ENCODE measurements around the gene KAT6B. TPM values are rescaled to one million over a fixed set of nuclear protein-coding genes. Genes with fewer than 3 reads are reported as not detected.
"Not testable (repeated sequence)": the region's sequence is repeated elsewhere in the genome, so short reads cannot be mapped to it uniquely, and the experiment has no call there.

KAT6B gene
- total and polyA plus RNA-seq, 4 donors: 8.5 to 47.5 (median 21.4) TPM

DNA sequence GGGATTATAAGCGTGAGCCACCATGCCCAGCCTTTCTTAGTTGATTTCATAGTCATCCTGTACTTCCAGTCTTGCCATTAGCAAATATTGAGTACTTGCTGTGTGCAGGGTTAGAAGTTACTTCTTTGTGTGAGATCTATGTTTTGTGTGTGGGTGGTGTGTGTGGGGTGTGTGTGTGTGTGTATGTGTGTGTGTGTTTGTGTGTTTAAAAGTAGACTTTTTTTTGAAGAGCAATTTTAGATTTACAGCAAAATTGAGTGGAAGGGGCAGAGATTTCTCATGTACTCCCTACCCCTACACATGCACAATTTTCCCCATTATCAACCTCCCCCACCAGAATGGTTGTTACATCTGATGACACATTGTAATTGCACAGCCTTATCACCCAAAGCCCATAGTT, 48.2 kb downstream of the KAT6B start:
- Histone ChIP-seq H3K4me3 (ENCODE audit: low read length in 2 of 2) (no peak overlapping the region), H3K36me3 (ENCODE audit: control insufficient read depth in 1 of 2, insufficient read depth in 2 of 2, low read length in 1 of 2) (no peaks in the 10 kb centered on the region), H3K27me3 (ENCODE audit: control insufficient read depth in 1 of 2, insufficient read depth in 2 of 2, low read length in 1 of 2) (no peaks in the 10 kb centered on the region), H3K9me3 (ENCODE audit: control insufficient read depth, low read length) (no peaks in the 10 kb centered on the region), H3K27ac (ENCODE audit: low read depth in 1 of 2, low read length in 2 of 2) (no peak overlapping the region), H3K4me1 (ENCODE audit: control insufficient read depth in 1 of 2, insufficient read depth in 2 of 2, low read length in 2 of 2) (peaks cover 2% of the 10 kb centered on the region in 2 donors)
- no peak for ATAC-seq (ENCODE audit: low FRiP score)
- WGBS, 2 donors: 90 to 96% methylated on average over 1 of the region's 1 CpG
- intact Hi-C loops (cut with DNase I): no loop called here
- DNase-seq: no peak

DNA sequence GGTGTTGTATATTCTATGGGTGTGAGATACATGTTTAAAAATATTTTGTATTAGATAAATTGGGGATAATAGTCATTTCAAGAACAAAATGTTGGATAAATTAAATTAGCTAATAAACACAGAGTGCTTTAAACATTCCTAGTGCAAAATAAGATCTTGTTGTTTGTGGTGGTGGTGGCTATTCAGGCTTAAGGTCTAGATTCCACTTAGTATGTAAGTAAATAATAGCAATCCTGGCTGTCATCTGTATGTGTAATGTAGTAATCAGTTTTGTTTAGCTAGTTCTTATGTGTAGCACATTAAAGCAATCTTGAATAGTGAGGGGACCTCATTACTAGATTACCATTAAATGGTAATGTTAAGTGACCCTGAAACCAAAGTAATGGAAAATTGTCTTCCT, 48.7 kb downstream of the KAT6B start:
- Histone ChIP-seq H3K27ac (ENCODE audit: low read depth in 1 of 2, low read length in 2 of 2) (no peak overlapping the region), H3K27me3 (ENCODE audit: control insufficient read depth in 1 of 2, insufficient read depth in 2 of 2, low read length in 1 of 2) (no peaks in the 10 kb centered on the region), H3K9me3 (ENCODE audit: control insufficient read depth, low read length) (no peaks in the 10 kb centered on the region), H3K36me3 (ENCODE audit: control insufficient read depth in 1 of 2, insufficient read depth in 2 of 2, low read length in 1 of 2) (no peaks in the 10 kb centered on the region), H3K4me1 (ENCODE audit: control insufficient read depth in 1 of 2, insufficient read depth in 2 of 2, low read length in 2 of 2) (peaks cover 2% of the 10 kb centered on the region in 2 donors), H3K4me3 (ENCODE audit: low read length in 2 of 2) (no peak overlapping the region)
- intact Hi-C loops (cut with DNase I): no loop called here
- ATAC-seq (ENCODE audit: low FRiP score): no peak
- no peak for DNase-seq

DNA sequence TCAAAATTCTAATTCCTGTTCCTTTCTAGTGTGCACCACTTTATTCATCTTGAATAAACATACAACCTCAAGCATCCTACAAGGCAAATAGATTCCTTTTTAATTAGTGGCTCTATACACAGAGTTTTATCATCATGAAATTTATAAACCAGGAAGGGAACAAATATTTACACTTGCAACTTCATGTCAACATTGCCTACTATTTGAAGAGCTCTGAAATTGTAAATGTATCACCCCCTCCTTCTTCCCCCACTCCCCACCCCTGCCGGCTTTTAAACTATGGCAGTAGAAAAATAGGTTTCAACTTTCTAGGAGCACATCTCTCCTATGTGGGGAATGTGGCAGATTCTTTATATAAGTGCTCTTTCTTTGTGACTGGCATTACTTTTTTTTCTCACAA, 49.6 kb downstream of the KAT6B start:
- ATAC-seq (ENCODE audit: low FRiP score) (no peak), DNase-seq (no peak)
- Histone ChIP-seq H3K36me3 (ENCODE audit: control insufficient read depth in 1 of 2, insufficient read depth in 2 of 2, low read length in 1 of 2) (no peaks in the 10 kb centered on the region), H3K27ac (ENCODE audit: low read depth in 1 of 2, low read length in 2 of 2) (no peak overlapping the region), H3K27me3 (ENCODE audit: control insufficient read depth in 1 of 2, insufficient read depth in 2 of 2, low read length in 1 of 2) (no peaks in the 10 kb centered on the region), H3K4me1 (ENCODE audit: control insufficient read depth in 1 of 2, insufficient read depth in 2 of 2, low read length in 2 of 2) (peaks cover 2% of the 10 kb centered on the region in 2 donors), H3K4me3 (ENCODE audit: low read length in 2 of 2) (no peak overlapping the region), H3K9me3 (ENCODE audit: control insufficient read depth, low read length) (no peaks in the 10 kb centered on the region)
- WGBS, 2 donors: 70 to 79% methylated on average over 1 of the region's 1 CpG
- intact Hi-C loops (cut with DNase I): no loop called here

DNA sequence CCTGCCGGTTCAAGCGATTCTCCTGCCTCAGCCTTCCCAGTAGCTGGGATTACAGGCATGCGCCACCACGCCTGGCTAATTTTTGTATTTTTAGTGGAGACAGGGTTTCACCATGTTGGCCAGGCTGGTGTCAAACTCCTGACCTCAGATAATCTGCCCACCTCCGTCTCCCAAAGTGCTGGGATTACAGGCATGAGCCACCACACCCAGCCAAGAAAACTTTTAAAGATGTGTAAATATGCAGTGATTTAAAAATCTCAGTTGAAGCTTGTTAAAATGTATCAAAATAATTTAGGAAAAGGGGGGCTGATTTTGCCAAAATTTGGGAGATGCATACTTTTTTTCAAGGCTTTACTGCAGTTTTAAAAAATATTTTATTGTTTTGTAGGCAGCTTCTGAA, 50.7 kb downstream of the KAT6B start:
- H3K27ac ChIP-seq (ENCODE audit: low read depth in 1 of 2, low read length in 2 of 2); H3K27me3 ChIP-seq (ENCODE audit: control insufficient read depth in 1 of 2, insufficient read depth in 2 of 2, low read length in 1 of 2); intact Hi-C loops (cut with DNase I); H3K9me3 ChIP-seq (ENCODE audit: control insufficient read depth, low read length); DNase-seq; H3K4me3 ChIP-seq (ENCODE audit: low read length in 2 of 2); ATAC-seq (ENCODE audit: low FRiP score); H3K36me3 ChIP-seq (ENCODE audit: control insufficient read depth in 1 of 2, insufficient read depth in 2 of 2, low read length in 1 of 2); H3K4me1 ChIP-seq (ENCODE audit: control insufficient read depth in 1 of 2, insufficient read depth in 2 of 2, low read length in 2 of 2): not testable (repeated sequence)
- WGBS, 2 donors: 89 to 90% methylated on average over 5 of the region's 5 CpGs

DNA sequence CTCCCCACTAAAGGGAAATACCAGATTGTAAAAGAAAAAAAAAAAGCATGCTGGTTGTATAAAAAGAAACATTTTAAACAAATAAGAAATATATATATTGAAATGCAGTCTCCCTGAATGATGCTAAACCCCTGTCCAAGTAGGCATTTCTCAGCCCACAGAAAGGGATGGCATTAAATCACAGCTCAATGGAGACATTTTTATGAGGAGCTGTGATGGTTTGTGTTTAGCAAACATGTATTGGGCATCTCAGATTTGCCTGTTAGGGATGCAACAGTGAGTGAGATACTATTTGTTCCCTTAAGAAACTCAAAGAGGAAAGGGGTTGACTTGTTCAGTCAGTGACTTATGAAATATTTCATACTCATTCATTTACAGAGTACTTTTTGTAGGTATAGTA, 51.5 kb downstream of the KAT6B start:
- peaks cover 2% of the 10 kb centered on the region in 2 donors for H3K4me1 ChIP-seq (ENCODE audit: control insufficient read depth in 1 of 2, insufficient read depth in 2 of 2, low read length in 2 of 2)
- intact Hi-C loops (cut with DNase I): no loop called here
- H3K4me3 ChIP-seq (ENCODE audit: low read length in 2 of 2): no peak overlapping the region
- DNase-seq (no peak), ATAC-seq (ENCODE audit: low FRiP score) (no peak)
- no peaks in the 10 kb centered on the region for H3K9me3 ChIP-seq (ENCODE audit: control insufficient read depth, low read length)
- no peaks in the 10 kb centered on the region for H3K27me3 ChIP-seq (ENCODE audit: control insufficient read depth in 1 of 2, insufficient read depth in 2 of 2, low read length in 1 of 2)
- no peak overlapping the region for H3K27ac ChIP-seq (ENCODE audit: low read depth in 1 of 2, low read length in 2 of 2)
- H3K36me3 ChIP-seq (ENCODE audit: control insufficient read depth in 1 of 2, insufficient read depth in 2 of 2, low read length in 1 of 2): no peaks in the 10 kb centered on the region

DNA sequence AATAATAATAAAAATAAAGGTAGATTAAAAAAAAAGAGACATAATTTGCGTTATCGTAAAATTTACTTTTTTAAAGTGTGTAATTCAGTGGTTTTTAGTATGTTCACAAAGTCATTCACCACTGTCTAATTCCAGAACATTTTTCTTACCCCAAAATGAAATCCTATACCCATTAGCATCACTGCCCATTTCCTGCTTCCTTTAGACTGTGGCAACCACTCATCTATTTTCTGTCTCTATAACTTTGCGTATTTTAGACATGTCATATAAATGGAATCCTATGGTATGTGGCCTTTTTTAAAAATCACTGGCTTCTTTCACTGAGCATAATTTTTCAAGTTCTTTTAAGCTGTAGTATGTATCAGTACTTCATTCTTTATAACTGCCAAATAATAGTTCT, 53.6 kb downstream of the KAT6B start:
- no peak for DNase-seq
- 96 to 97% methylated on average over 3 of the region's 3 CpGs for WGBS, 2 donors
- Histone ChIP-seq H3K27ac (ENCODE audit: low read depth in 1 of 2, low read length in 2 of 2) (no peak overlapping the region), H3K9me3 (ENCODE audit: control insufficient read depth, low read length) (no peaks in the 10 kb centered on the region), H3K4me1 (ENCODE audit: control insufficient read depth in 1 of 2, insufficient read depth in 2 of 2, low read length in 2 of 2) (peaks cover 0 to 5% of the 10 kb centered on the region in 2 donors), H3K4me3 (ENCODE audit: low read length in 2 of 2) (no peak overlapping the region), H3K36me3 (ENCODE audit: control insufficient read depth in 1 of 2, insufficient read depth in 2 of 2, low read length in 1 of 2) (no peaks in the 10 kb centered on the region), H3K27me3 (ENCODE audit: control insufficient read depth in 1 of 2, insufficient read depth in 2 of 2, low read length in 1 of 2) (no peaks in the 10 kb centered on the region)
- intact Hi-C loops (cut with DNase I): no loop called here
- no peak for ATAC-seq (ENCODE audit: low FRiP score)

DNA sequence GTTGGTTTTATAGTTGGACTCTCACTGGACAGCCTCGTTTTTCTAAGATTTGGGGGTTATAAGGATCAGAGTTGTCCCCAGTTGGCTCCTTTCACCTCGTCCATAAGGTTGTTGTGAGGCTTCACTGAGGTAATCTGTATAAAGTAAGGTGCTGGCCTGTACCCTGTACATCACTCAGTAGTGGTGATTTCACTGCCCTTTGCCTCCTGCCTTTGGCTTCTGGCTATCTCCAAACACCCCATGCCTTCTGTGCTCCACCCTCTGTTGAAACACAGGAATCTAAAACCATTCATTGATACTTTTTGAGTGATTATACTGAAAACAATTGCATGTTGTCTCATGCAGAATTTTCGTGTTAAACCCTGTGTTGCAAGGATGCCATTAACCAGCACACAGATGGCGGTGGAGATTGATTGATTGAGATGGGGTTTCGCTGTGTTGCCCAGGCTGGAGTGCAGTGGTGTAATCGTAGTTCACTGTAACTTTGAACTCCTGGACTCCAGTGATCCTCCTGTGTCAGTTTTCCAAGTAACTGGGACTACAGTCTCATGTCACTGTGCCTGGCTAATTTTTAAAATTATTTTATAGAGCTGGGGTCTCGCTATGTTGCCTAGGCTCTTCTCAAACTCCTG, 55.0 kb downstream of the KAT6B start:
- H3K4me1 ChIP-seq (ENCODE audit: control insufficient read depth in 1 of 2, insufficient read depth in 2 of 2, low read length in 2 of 2): peaks cover 0 to 3% of the 10 kb centered on the region in 2 donors
- H3K9me3 ChIP-seq (ENCODE audit: control insufficient read depth, low read length): no peaks in the 10 kb centered on the region
- no peaks in the 10 kb centered on the region for H3K27me3 ChIP-seq (ENCODE audit: control insufficient read depth in 1 of 2, insufficient read depth in 2 of 2, low read length in 1 of 2)
- no peaks in the 10 kb centered on the region for H3K36me3 ChIP-seq (ENCODE audit: control insufficient read depth in 1 of 2, insufficient read depth in 2 of 2, low read length in 1 of 2)
- no peak overlapping the region for H3K27ac ChIP-seq (ENCODE audit: low read depth in 1 of 2, low read length in 2 of 2)
- DNase-seq (no peak), ATAC-seq (ENCODE audit: low FRiP score) (no peak)
- WGBS, 2 donors: 89 to 94% methylated on average over 7 of the region's 7 CpGs
- no peak overlapping the region for H3K4me3 ChIP-seq (ENCODE audit: low read length in 2 of 2)
- intact Hi-C loops (cut with DNase I): no loop called here

DNA sequence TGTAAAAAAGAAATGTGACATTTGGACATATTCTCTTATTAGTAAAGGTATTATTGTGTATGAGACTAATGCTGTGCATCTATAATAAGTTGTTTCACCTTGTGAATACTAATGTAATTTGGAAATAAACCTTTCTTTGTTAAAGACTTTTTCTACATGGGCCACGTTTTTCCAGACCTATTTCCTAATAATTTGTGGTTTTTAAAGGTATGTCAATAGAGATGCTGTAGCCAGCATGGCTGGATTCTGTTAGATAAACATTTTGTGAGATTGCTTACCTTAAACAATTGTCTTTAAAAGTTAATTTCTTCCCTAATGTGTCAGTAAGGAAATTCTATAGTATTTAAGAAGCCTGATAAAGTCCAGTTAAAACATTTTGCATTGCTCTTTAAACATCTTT, 56.0 kb downstream of the KAT6B start:
- no peaks in the 10 kb centered on the region for H3K9me3 ChIP-seq (ENCODE audit: control insufficient read depth, low read length)
- no peak for DNase-seq
- no peaks in the 10 kb centered on the region for H3K27me3 ChIP-seq (ENCODE audit: control insufficient read depth in 1 of 2, insufficient read depth in 2 of 2, low read length in 1 of 2)
- ATAC-seq (ENCODE audit: low FRiP score): no peak
- H3K36me3 ChIP-seq (ENCODE audit: control insufficient read depth in 1 of 2, insufficient read depth in 2 of 2, low read length in 1 of 2): no peaks in the 10 kb centered on the region
- no peak overlapping the region for H3K27ac ChIP-seq (ENCODE audit: low read depth in 1 of 2, low read length in 2 of 2)
- 57 to 68% methylated on average over 1 of the region's 1 CpG for WGBS, 2 donors
- intact Hi-C loops (cut with DNase I): no loop called here
- H3K4me3 ChIP-seq (ENCODE audit: low read length in 2 of 2): no peak overlapping the region
- peaks cover 0 to 3% of the 10 kb centered on the region in 2 donors for H3K4me1 ChIP-seq (ENCODE audit: control insufficient read depth in 1 of 2, insufficient read depth in 2 of 2, low read length in 2 of 2)

DNA sequence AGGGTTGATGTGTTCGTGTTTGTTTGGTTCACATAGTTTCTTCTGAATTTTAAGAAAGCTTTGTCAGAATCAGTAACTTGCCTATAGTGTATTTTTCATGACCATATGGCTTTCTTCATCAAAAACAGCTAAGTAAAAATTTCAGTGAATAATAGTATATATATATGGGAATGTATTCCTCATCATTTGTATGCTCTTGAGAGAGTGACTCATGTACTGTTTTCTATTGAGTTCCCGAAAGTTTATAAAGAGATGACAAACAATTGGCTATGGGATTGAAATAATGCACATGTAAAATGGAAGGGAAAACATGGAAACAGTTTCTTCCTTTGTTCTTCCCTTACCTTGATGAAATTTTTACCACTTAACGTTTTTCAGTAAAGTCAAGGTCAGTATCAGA, 56.4 kb downstream of the KAT6B start:
- no peak overlapping the region for H3K27ac ChIP-seq (ENCODE audit: low read depth in 1 of 2, low read length in 2 of 2)
- no peaks in the 10 kb centered on the region for H3K27me3 ChIP-seq (ENCODE audit: control insufficient read depth in 1 of 2, insufficient read depth in 2 of 2, low read length in 1 of 2)
- ATAC-seq (ENCODE audit: low FRiP score) (no peak), DNase-seq (no peak)
- peaks cover 0 to 3% of the 10 kb centered on the region in 2 donors for H3K4me1 ChIP-seq (ENCODE audit: control insufficient read depth in 1 of 2, insufficient read depth in 2 of 2, low read length in 2 of 2)
- H3K4me3 ChIP-seq (ENCODE audit: low read length in 2 of 2): no peak overlapping the region
- intact Hi-C loops (cut with DNase I): no loop called here
- H3K9me3 ChIP-seq (ENCODE audit: control insufficient read depth, low read length): no peaks in the 10 kb centered on the region
- 76 to 82% methylated on average over 3 of the region's 3 CpGs for WGBS, 2 donors
- H3K36me3 ChIP-seq (ENCODE audit: control insufficient read depth in 1 of 2, insufficient read depth in 2 of 2, low read length in 1 of 2): no peaks in the 10 kb centered on the region

All from aorta (tissue), 5 donors.